ENCODE measurements around the gene TSTD2. TPM values are rescaled to one million over a fixed set of nuclear protein-coding genes. Genes with fewer than 3 reads are reported as not detected.

The TSTD2 gene
- total and polyA plus RNA-seq, 8 donors, result 7.8 to 16.8 (median 10.0) TPM

DNA sequence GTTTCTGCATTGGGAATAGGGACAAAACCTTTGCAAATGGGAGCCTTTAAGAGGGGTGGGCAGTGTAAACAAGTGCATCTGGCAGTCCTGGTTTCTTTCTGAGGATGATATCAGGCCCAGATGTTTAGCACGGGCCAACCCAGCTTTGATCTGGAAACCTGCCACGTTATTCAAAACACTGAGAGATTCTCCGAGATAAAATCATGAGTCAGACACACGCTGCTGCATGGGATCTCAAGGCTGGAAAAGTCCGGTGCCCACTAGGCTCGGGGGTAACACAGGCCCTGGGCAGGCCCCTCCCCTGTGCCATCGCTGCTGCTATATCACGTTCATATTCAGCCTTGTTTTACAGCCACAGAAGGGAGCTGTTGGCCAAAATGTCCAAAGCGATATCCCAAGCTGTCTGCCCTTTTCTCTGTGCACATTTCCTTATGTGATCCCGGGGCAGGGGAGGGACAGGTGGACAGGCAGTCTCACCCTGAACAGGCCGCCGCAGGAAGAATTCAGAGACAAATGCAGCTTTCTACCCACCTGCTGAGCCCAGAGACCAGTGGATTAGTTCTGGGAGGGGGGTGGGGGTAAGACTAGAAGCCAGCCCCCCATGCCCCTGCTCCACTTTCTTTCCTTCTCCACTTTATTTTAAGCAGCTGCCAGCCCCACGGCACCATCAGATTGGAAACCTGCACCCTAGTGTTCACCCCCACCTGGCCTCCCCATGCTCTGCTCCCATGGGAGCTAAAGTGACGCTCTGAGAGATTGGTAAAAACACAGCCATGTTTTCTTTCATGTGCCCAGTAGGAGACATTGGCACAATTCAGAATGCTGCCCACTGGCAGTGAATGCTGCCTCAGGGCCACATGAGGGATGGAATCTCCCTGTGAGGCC, 68.6 kb downstream of the TSTD2 start:
- 52 to 53% methylated on average over 14 of the region's 14 CpGs for WGBS, 2 donors
- FAIRE-seq, result no peak

GRCh38 chr9:97563458-97564135, 69.6 kb downstream of the TSTD2 start:
- no peaks in the 10 kb centered on the region for H3K27me3 ChIP-seq
- no peaks in the 10 kb centered on the region for H3K4me1 ChIP-seq
- H3K4me3 ChIP-seq, result no peak overlapping the region
- DNase-seq (peak in 1 of 6 donors; percentile 6), FAIRE-seq (no peak), ATAC-seq (no peak)
- H3K27ac ChIP-seq, result no peak overlapping the region
- intact Hi-C loops (cut with DNase I), result no loop called here
- WGBS, 2 donors, result 83 to 84% methylated on average over 13 of the region's 13 CpGs
- no peaks in the 10 kb centered on the region for H3K9me3 ChIP-seq
- H3K36me3 ChIP-seq, result no peaks in the 10 kb centered on the region
- TF ChIP-seq CTCF (IDR thresholded peaks at IDR 0.05), result no peak

More for the DNA sequence above, 68.6 kb downstream of the TSTD2 start:
- no peak for TF ChIP-seq CTCF (IDR thresholded peaks at IDR 0.05)
- Histone ChIP-seq H3K27ac (no peak overlapping the region), H3K36me3 (no peaks in the 10 kb centered on the region), H3K9me3 (no peaks in the 10 kb centered on the region), H3K4me3 (no peak overlapping the region), H3K4me1 (no peaks in the 10 kb centered on the region), H3K27me3 (no peaks in the 10 kb centered on the region)
- ATAC-seq (peak in 3 of 4 donors; percentile 59 to 67 (median 67)), DNase-seq (peak in 1 of 6 donors; percentile 16)
- intact Hi-C loops (cut with DNase I), result no loop called here

- no peak for TF ChIP-seq CTCF (IDR thresholded peaks at IDR 0.05)
- Histone ChIP-seq H3K4me3 (no peak overlapping the region), H3K36me3 (no peaks in the 10 kb centered on the region), H3K27ac (no peak overlapping the region), H3K4me1 (peaks cover 0 to 5% (median under 1%) of the 10 kb centered on the region in 3 donors), H3K9me3 (no peaks in the 10 kb centered on the region), H3K27me3 (no peaks in the 10 kb centered on the region)
- no peak for ATAC-seq
- 93 to 95% methylated on average over 5 of the region's 5 CpGs for WGBS, 2 donors
- no peak for FAIRE-seq
- intact Hi-C loops (cut with DNase I), result no loop called here
- DNase-seq, result no peak
Observed at GRCh38 chr9:97562542-97562941, 70.6 kb downstream of the TSTD2 start.

DNA sequence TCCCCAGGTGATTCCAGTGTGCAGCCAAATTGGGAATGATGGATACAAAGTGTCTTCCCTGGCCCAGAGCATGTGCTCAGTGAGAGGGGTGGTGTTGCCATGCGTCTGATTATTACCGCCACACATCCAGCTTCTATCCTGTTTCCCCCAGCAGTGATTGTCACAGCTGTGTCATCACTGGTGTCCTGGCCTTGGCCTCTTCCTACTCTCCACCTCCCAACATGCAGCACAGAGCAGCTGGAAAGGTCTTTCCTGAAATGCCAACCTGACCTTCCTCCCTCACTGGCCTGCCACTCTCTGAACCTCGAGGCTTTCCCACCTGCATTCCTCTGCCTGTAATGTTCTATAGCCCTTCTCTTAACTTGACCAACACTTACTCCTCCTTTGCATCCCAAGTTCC, 71.7 kb downstream of the TSTD2 start:
- Histone ChIP-seq H3K4me1 (peaks cover 0 to 15% (median 7%) of the 10 kb centered on the region in 3 donors), H3K27me3 (no peaks in the 10 kb centered on the region), H3K9me3 (no peaks in the 10 kb centered on the region), H3K27ac (no peak overlapping the region), H3K36me3 (no peaks in the 10 kb centered on the region), H3K4me3 (no peak overlapping the region)
- 80 to 83% methylated on average over 3 of the region's 3 CpGs for WGBS, 2 donors
- intact Hi-C loops (cut with DNase I), result no loop called here
- FAIRE-seq (no peak), DNase-seq (no peak), ATAC-seq (no peak)
- no peak for TF ChIP-seq CTCF (IDR thresholded peaks at IDR 0.05)
